OCI-LY1 (cell line): ENCODE results near the gene CSNK2A1.

ENCODE experiments used
- H2AFZ ChIP-seq: fragments of 200-600 bp; sonication (generic), shearing (Covaris generic); 2 replicates; pipeline ENCODE4 v1.6.0; 2014; ENCODE audit warnings: antibody characterized with exemption, mild to moderate bottlenecking, low read length
- H3F3A ChIP-seq: fragments of 200-600 bp; sonication (generic), shearing (Covaris generic); 2 replicates; pipeline ENCODE4 v1.6.0; 2014; ENCODE audit warnings: mild to moderate bottlenecking, antibody characterized with exemption, low read length, moderate library complexity; ENCODE audit not compliant: insufficient read depth
- H3K27ac ChIP-seq: fragments of 200-600 bp; sonication (generic); 2 replicates; pipeline ENCODE4 v1.5.1; 2014; ENCODE audit warnings: low read length, mixed run types, mild to moderate bottlenecking, low read depth; ENCODE audit not compliant: poor library complexity, severe bottlenecking
- H3K27me3 ChIP-seq: fragments of 200-600 bp; sonication (generic); 2 replicates; pipeline ENCODE4 v1.6.0; 2014; ENCODE audit warnings: antibody characterized with exemption, mild to moderate bottlenecking, low read length, moderate library complexity; ENCODE audit not compliant: insufficient read depth
- H3K36me3 ChIP-seq: fragments of 200-600 bp; sonication (generic); 2 replicates; pipeline ENCODE4 v1.6.1; 2014; ENCODE audit warnings: mild to moderate bottlenecking, antibody characterized with exemption, low read length, moderate library complexity, mixed read lengths; ENCODE audit not compliant: insufficient read depth
- H3K4me1 ChIP-seq: fragments of 200-600 bp; sonication (generic); 2 replicates; pipeline ENCODE4 v1.5.1; 2014; ENCODE audit warnings: mild to moderate bottlenecking, low read length, moderate library complexity; ENCODE audit not compliant: insufficient read depth, severe bottlenecking
- H3K4me2 ChIP-seq: fragments of 200-600 bp; sonication (generic), shearing (Covaris generic); 2 replicates; pipeline ENCODE4 v1.6.1; 2014; ENCODE audit warnings: low read length
- H3K4me3 ChIP-seq: fragments of 200-600 bp; sonication (generic); 2 replicates; pipeline ENCODE4 v1.5.1; 2014; ENCODE audit warnings: low read length, low read depth, mild to moderate bottlenecking, mixed read lengths; ENCODE audit not compliant: poor library complexity, severe bottlenecking
- H3K79me2 ChIP-seq: fragments of 200-600 bp; shearing (Covaris generic); 2 replicates; pipeline ENCODE4 v1.6.1; 2016; ENCODE audit warnings: mixed run types, low read length, mixed read lengths; ENCODE audit not compliant: insufficient read depth
- H3K9ac ChIP-seq: fragments of 200-600 bp; sonication (generic), shearing (Covaris generic); 2 replicates; pipeline ENCODE4 v1.6.1; 2014; ENCODE audit warnings: mild to moderate bottlenecking, low read length, mixed read lengths
- H3K9me2 ChIP-seq: fragments of 200-600 bp; sonication (generic), shearing (Covaris generic); 2 replicates; pipeline ENCODE4 v1.6.1; 2014; ENCODE audit warnings: low read depth, mild to moderate bottlenecking, low read length, mixed read lengths
- H3K9me3 ChIP-seq: fragments of 200-600 bp; shearing (Covaris generic); 2 replicates; pipeline ENCODE4 v1.6.1; 2014; ENCODE audit warnings: low read length, mixed read lengths
- H4K20me1 ChIP-seq: fragments of 200-600 bp; sonication (generic), shearing (Covaris generic); 2 replicates; pipeline ENCODE4 v1.6.0; 2016; ENCODE audit warnings: mild to moderate bottlenecking, low read length; ENCODE audit not compliant: insufficient read depth
- EZH2 ChIP-seq: fragments of 200-600 bp; sonication (generic), shearing (Covaris generic); IDR thresholded peaks from 2 replicates; pipeline ENCODE4 v1.8.0; 2017; ENCODE audit warnings: borderline replicate concordance, mixed run types, mild to moderate bottlenecking, antibody characterized with exemption, low read length, moderate library complexity, mixed read lengths
- TF ChIP-seq, protein P1 (sequence below): fragments of 200-600 bp; sonication (generic), shearing (Covaris generic); IDR thresholded peaks from 2 replicates; pipeline ENCODE4 v1.5.1; 2017; ENCODE audit warnings: mild to moderate bottlenecking, antibody characterized with exemption, low read length, moderate library complexity, mixed read lengths

The CSNK2A1 gene

DNA sequence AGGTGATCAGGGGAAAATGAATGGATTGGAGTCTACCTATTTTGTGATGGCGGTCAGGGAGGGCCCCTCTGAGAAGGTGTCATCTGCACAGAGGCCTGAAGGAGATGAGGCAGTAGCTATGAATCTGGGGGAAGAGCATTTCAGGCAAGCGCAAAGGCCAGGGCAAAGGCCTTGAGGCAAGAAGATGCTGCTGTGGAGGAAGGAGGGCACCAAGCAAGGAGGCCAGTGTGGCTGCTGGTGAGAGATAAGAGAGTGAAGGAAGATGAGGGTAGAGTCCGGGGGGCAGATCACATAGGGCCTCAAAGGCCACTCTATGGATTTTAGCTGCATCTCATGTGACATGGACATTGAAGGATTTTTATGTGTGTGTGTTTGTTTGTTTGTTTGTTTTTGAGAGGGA lies 20.6 kb upstream of the CSNK2A1 start:
- no peaks in the 10 kb centered on the region for H3K9me2 ChIP-seq
- H4K20me1 ChIP-seq: no peaks in the 10 kb centered on the region
- no peak overlapping the region for H2AFZ ChIP-seq
- H3K27me3 ChIP-seq: no peaks in the 10 kb centered on the region
- no peak overlapping the region for H3K27ac ChIP-seq
- H3K4me3 ChIP-seq: no peak overlapping the region
- no peaks in the 10 kb centered on the region for H3K79me2 ChIP-seq
- H3K4me2 ChIP-seq: no peak overlapping the region
- no peaks in the 10 kb centered on the region for H3K9me3 ChIP-seq
- no peak overlapping the region for H3K9ac ChIP-seq
- TF ChIP-seq, protein P1, sequence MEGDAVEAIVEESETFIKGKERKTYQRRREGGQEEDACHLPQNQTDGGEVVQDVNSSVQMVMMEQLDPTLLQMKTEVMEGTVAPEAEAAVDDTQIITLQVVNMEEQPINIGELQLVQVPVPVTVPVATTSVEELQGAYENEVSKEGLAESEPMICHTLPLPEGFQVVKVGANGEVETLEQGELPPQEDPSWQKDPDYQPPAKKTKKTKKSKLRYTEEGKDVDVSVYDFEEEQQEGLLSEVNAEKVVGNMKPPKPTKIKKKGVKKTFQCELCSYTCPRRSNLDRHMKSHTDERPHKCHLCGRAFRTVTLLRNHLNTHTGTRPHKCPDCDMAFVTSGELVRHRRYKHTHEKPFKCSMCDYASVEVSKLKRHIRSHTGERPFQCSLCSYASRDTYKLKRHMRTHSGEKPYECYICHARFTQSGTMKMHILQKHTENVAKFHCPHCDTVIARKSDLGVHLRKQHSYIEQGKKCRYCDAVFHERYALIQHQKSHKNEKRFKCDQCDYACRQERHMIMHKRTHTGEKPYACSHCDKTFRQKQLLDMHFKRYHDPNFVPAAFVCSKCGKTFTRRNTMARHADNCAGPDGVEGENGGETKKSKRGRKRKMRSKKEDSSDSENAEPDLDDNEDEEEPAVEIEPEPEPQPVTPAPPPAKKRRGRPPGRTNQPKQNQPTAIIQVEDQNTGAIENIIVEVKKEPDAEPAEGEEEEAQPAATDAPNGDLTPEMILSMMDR: no peak
- no peak for TF ChIP-seq EZH2
- no peaks in the 10 kb centered on the region for H3K36me3 ChIP-seq
- H3F3A ChIP-seq: no peaks in the 10 kb centered on the region
- no peaks in the 10 kb centered on the region for H3K4me1 ChIP-seq

DNA sequence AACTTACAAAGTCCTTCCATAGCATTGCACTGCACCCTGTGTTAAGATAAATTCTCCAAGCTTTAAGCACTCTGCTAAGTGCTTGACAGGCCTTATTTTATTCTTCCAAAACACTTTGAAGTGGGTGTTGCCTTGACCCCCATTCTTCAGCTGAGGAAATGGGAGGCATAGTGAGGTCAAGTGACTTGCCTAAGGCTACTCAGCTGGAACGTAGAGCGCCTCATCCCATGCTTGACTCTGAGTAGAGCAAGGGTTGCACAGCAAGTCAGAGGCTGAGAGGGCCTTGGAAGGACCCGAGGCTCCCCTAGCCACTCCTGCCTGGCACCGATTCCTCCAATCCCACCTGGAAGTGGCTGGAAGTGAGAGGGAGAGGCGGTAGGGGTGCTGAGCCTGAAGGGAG lies 19.6 kb upstream of the CSNK2A1 start:
- Histone ChIP-seq H3K27me3 (no peaks in the 10 kb centered on the region), H4K20me1 (no peaks in the 10 kb centered on the region), H2AFZ (no peak overlapping the region), H3K4me3 (no peak overlapping the region), H3K9me3 (no peaks in the 10 kb centered on the region), H3F3A (no peaks in the 10 kb centered on the region), H3K36me3 (no peaks in the 10 kb centered on the region), H3K4me2 (no peak overlapping the region), H3K79me2 (no peaks in the 10 kb centered on the region), H3K27ac (no peak overlapping the region), H3K4me1 (no peaks in the 10 kb centered on the region), H3K9ac (no peak overlapping the region), H3K9me2 (no peaks in the 10 kb centered on the region)
- TF ChIP-seq EZH2: no peak
- TF ChIP-seq, protein P1: no peak

DNA sequence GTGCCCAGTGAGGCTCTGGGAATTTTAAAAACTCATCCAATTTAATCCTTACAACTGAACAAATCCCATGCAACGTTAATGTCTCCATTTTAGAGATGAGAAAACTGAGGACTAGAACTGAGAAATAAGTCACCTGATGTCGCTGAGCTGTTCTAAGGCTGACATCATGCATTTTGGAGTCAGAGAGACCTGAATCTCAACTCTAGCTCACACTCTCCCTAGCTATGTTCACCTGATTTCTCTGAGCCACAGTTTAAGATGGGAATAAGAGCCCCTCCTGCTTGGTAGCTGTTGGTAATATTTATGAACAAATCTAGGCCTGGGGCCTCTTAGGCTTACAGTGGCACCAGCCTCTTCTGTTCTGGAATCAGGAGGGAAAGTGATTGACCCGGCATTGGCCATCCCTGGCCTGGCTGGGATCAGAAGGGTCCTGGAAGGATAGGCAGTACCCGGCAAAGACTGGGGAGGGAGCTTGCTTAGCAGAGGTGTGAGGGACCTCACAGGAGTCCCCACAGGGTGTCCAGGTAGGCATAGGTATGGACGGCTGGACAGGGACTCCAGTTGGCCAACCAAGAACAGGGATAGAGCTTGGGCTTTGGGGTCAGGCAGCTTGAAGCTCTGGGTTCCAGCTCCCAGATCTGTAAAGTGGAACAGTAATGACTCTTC lies 18.8 kb upstream of the CSNK2A1 start:
- no peak overlapping the region for H3K9ac ChIP-seq
- no peaks in the 10 kb centered on the region for H3K79me2 ChIP-seq
- no peak overlapping the region for H2AFZ ChIP-seq
- no peak for TF ChIP-seq EZH2
- TF ChIP-seq, protein P1: no peak
- H4K20me1 ChIP-seq: no peaks in the 10 kb centered on the region
- H3K9me2 ChIP-seq: no peaks in the 10 kb centered on the region
- H3K4me2 ChIP-seq: no peak overlapping the region
- no peaks in the 10 kb centered on the region for H3K9me3 ChIP-seq
- H3K36me3 ChIP-seq: no peaks in the 10 kb centered on the region
- H3F3A ChIP-seq: no peaks in the 10 kb centered on the region
- H3K27me3 ChIP-seq: no peaks in the 10 kb centered on the region
- H3K4me1 ChIP-seq: no peaks in the 10 kb centered on the region
- no peak overlapping the region for H3K27ac ChIP-seq
- no peak overlapping the region for H3K4me3 ChIP-seq
